ENCODE results near the gene C11orf16. TPM values are rescaled to one million over a fixed set of nuclear protein-coding genes. Genes with fewer than 3 reads are reported as not detected.
A peak's percentile ranks its signal among the peaks of the same experiment; 100 is the strongest.
"Not testable (repeated sequence)": the region's sequence is repeated elsewhere in the genome, so short reads cannot be mapped to it uniquely, and the experiment has no call there.

Gene C11orf16
- polyA plus RNA-seq, 2 of the 4 experiments (the other 2 are of a cell fraction), result not detected

- POLR2A ChIA-PET, H3K4me3 ChIP-seq: not testable (repeated sequence)
- WGBS (ENCODE audit: missing lambda C conversion rate), result 80% methylated on average over 5 of the region's 7 CpGs
Measured at GRCh38 chr11:8979365-8979764, 46.6 kb upstream of the C11orf16 start.

GRCh38 chr11:8973121-8973520 lies 40.4 kb upstream of the C11orf16 start:
- ChIA-PET POLR2A (interaction anchor here (1.6 kb wide), 1 partner anchor 10 kb away, joined by 4 read pairs; no protein-coding TSS in a partner anchor), CTCF (interaction anchor here (1.2 to 1.4 kb wide), 2 partner anchors 10 to 14 kb away, joined by 3 to 4 read pairs; no protein-coding TSS in a partner anchor)
- FAIRE-seq, result no peak
- no peak for DNase-seq (ENCODE audit: low read depth in 1 of 2, low spot score in 1 of 2)
- TF ChIP-seq USF2 (IDR thresholded peaks at IDR 0.05) (no peak), RAD21 (conservative IDR thresholded peaks at IDR 0.05 in 1 of 2, IDR thresholded peaks at IDR 0.05 in 1 of 2) (no peak), MAZ (IDR thresholded peaks at IDR 0.05; ENCODE audit: borderline replicate concordance, low read depth, low read length) (no peak), EHF (CRISPR knock-in tag; IDR thresholded peaks at IDR 0.05) (no peak), ZNF302 (CRISPR knock-in tag; IDR thresholded peaks at IDR 0.05) (no peak), NFE2L2 (conservative IDR thresholded peaks at IDR 0.05; ENCODE audit: low read length) (no peak), HEYL (CRISPR knock-in tag; IDR thresholded peaks at IDR 0.05) (no peak), POLR2AphosphoS2 (conservative IDR thresholded peaks at IDR 0.05; ENCODE audit: low read length) (no peak), REST (IDR thresholded peaks at IDR 0.05) (no peak), JUN (IDR thresholded peaks at IDR 0.05) (no peak), ELK1 (IDR thresholded peaks at IDR 0.05; ENCODE audit: low read depth, low read length) (no peak), FOSB (CRISPR knock-in tag; IDR thresholded peaks at IDR 0.05) (no peak), TP53 (CRISPR knock-in tag; IDR thresholded peaks at IDR 0.05) (no peak), RARB (CRISPR knock-in tag; IDR thresholded peaks at IDR 0.05) (no peak), HOXA7 (CRISPR knock-in tag; IDR thresholded peaks at IDR 0.05) (no peak), CBX2 (IDR thresholded peaks at IDR 0.05; ENCODE audit: borderline replicate concordance, low read depth) (no peak), ZC3H11A (IDR thresholded peaks at IDR 0.05) (no peak), SREBF2 (IDR thresholded peaks at IDR 0.05) (no peak)
- Histone ChIP-seq H3K27ac (no peak overlapping the region), H3K4me2 (no peak overlapping the region), H3K9me3 (no peaks in the 10 kb centered on the region), H3K4me3 (no peak overlapping the region), H3K4me1 (no peaks in the 10 kb centered on the region)
- WGBS (ENCODE audit: missing lambda C conversion rate), result 85% methylated on average over 3 of the region's 3 CpGs
- no peak for ATAC-seq

More at GRCh38 chr11:8979365-8979764, 46.6 kb upstream of the C11orf16 start:
- DNase-seq (ENCODE audit: low read depth in 1 of 2, low spot score in 1 of 2); H3K9me3 ChIP-seq; H3K27ac ChIP-seq; H3K4me1 ChIP-seq; FAIRE-seq; H3K4me2 ChIP-seq: not testable (repeated sequence)
- CTCF ChIA-PET, result interaction anchor here (1.2 kb wide), 1 partner anchor 66 kb away, joined by 3 read pairs; no protein-coding TSS in a partner anchor
- TF ChIP-seq ZC3H11A (IDR thresholded peaks at IDR 0.05), result peak; percentile 55
- peak in 1 of 2 experiments; percentile 60; a peak in 1 of 6 replicates for ATAC-seq

GRCh38 chr11:8971924-8972316 lies 39.2 kb upstream of the C11orf16 start:
- ChIA-PET POLR2A (interaction anchor here (1.2 kb wide), 1 partner anchor 12 kb away, joined by 3 read pairs; no protein-coding TSS in a partner anchor), CTCF (interaction anchor here (1.1 kb wide), 1 partner anchor 16 kb away, joined by 4 read pairs; no protein-coding TSS in a partner anchor)
- ATAC-seq (no peak), FAIRE-seq (no peak), DNase-seq (ENCODE audit: low read depth in 1 of 2, low spot score in 1 of 2) (no peak)
- Histone ChIP-seq H3K4me2 (no peak overlapping the region), H3K4me3 (no peak overlapping the region), H3K9me3 (no peaks in the 10 kb centered on the region), H3K27ac (no peak overlapping the region), H3K4me1 (no peaks in the 10 kb centered on the region)
- 97% methylated on average over 1 of the region's 1 CpG for WGBS (ENCODE audit: missing lambda C conversion rate)
- TF ChIP-seq MYC (IDR thresholded peaks at IDR 0.05; ENCODE audit: borderline replicate concordance, low read length) (no peak), HEYL (CRISPR knock-in tag; IDR thresholded peaks at IDR 0.05) (no peak), RARB (CRISPR knock-in tag; IDR thresholded peaks at IDR 0.05) (no peak), REST (IDR thresholded peaks at IDR 0.05) (no peak), EHF (CRISPR knock-in tag; IDR thresholded peaks at IDR 0.05) (no peak), RNF2 (IDR thresholded peaks at IDR 0.05; ENCODE audit: borderline replicate concordance, low read depth) (no peak), JUN (IDR thresholded peaks at IDR 0.05) (no peak), MAX (IDR thresholded peaks at IDR 0.05) (no peak), HOXB5 (CRISPR knock-in tag; IDR thresholded peaks at IDR 0.05) (no peak), CHD2 (IDR thresholded peaks at IDR 0.05; ENCODE audit: low read length, partially characterized antibody) (no peak), CBX2 (IDR thresholded peaks at IDR 0.05; ENCODE audit: borderline replicate concordance, low read depth) (no peak), ZC3H11A (IDR thresholded peaks at IDR 0.05) (no peak)

Measured in A549 (cell line).